HG02642 (cell line): ENCODE results near the gene COL27A1.
"Not testable (repeated sequence)": the region's sequence is repeated elsewhere in the genome, so short reads cannot be mapped to it uniquely, and the experiment has no call there.

ENCODE experiments used
- ATAC-seq: cut with Tn5 transposase; IDR thresholded peaks from one replicate; pipeline ENCODE4 v1.9.1; 2021; ENCODE audit warnings: mild to moderate bottlenecking; ENCODE audit not compliant: unreplicated experiment, poor library complexity

COL27A1 gene

GRCh38 chr9:114178756-114179450 lies 23.6 kb downstream of the COL27A1 start:
- ATAC-seq = no peak

DNA sequence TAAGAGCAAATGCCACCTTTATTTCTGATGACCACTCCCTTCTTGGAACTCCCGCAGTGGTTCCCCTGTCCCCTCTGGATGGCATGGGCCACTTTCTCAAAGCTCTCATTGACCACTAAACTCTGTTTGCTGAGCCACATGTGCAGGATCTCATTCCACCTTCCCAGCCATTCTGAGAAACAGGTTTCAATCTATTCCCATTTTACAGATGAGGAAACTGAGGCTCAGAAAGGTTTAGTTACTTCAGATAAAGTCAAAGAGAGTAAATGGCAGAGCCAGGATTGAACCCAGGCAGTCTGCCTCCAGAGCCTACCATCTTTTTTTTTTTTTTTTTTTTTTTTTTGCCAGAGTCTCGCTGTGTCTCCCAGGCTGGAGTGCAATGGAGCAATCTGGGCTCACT lies 24.2 kb downstream of the COL27A1 start:
- ATAC-seq = no peak

GRCh38 chr9:114180696-114181606 lies 25.6 kb downstream of the COL27A1 start:
- ATAC-seq = no peak

DNA sequence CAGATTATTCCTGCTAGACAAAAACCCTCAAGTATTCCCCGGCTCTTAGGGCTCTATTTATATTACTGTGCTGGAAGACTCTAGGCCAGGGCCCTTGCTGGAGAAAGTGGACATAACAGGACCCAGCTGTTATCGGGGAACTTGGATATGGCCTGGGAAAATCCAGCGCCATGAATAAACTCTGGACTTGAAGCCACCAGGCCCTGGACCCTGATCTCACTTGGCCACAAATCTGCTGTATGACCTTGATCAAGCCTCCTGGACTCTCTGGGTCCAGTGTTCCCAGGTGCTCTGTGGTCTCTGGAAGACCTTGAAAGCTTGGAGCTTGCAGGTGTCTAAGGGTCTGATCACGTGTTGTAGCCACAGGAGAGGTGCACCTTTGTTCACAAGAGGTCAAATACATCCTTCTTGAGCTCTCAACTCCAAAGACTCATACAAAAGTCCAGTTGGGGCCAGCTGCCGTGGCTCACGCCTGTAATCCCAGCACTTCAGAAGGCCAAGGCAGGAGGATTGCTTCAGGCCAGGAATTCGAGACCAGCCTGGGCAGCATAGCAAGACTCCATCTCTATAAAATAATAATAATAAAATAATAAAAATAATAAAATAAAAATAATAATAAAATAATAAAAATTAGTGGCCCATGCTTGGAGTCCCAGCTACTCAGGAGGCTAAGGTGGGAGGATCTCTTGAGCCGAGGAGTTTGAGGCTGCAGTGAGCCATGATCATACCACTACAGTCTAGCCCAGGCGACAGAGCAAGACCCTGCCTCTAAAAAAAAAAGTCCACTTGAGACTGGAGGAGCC lies 26.5 kb downstream of the COL27A1 start:
- ATAC-seq = no peak

DNA sequence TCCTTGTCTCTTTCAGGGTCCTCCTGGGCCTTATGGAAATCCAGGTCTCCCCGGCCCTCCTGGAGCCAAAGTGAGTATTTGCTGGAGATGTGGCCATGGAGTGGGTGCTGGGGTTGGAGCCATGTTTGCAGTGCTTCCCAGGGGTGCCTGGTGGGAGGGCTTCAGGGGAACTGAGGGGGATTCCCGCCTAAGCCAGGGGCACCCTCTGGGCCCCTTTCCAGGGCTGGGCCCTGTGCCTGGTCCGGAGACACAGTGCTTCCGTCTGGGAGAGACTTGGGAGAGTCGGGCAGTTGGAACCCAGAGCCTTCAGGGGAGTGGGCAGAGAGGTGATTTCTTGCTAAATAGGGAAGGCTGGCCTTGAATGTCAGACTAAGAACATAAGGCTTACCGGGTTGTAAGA lies 27.7 kb downstream of the COL27A1 start:
- no peak for ATAC-seq

DNA sequence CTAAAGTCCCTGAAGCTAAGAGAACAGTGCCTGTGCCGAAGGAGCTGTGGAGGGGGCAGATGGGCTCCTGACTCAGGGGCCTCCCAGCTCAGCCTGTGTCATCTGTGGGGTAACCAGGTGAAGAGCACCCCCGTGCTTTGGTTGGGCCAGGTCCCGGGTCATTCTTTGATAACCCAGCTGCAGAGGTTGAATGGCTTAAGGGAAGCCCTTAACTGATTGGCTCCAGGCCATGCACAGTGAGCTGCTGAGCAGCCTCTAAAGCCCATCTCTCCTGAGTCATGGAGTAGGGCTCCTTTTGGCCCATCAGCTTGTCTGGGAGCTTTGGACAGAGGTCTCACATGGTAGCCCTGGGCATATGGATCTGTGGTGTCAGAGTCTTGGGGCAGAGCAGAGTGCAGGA lies 28.7 kb downstream of the COL27A1 start:
- ATAC-seq = no peak

GRCh38 chr9:114184866-114185265 lies 29.5 kb downstream of the COL27A1 start:
- no peak for ATAC-seq

DNA sequence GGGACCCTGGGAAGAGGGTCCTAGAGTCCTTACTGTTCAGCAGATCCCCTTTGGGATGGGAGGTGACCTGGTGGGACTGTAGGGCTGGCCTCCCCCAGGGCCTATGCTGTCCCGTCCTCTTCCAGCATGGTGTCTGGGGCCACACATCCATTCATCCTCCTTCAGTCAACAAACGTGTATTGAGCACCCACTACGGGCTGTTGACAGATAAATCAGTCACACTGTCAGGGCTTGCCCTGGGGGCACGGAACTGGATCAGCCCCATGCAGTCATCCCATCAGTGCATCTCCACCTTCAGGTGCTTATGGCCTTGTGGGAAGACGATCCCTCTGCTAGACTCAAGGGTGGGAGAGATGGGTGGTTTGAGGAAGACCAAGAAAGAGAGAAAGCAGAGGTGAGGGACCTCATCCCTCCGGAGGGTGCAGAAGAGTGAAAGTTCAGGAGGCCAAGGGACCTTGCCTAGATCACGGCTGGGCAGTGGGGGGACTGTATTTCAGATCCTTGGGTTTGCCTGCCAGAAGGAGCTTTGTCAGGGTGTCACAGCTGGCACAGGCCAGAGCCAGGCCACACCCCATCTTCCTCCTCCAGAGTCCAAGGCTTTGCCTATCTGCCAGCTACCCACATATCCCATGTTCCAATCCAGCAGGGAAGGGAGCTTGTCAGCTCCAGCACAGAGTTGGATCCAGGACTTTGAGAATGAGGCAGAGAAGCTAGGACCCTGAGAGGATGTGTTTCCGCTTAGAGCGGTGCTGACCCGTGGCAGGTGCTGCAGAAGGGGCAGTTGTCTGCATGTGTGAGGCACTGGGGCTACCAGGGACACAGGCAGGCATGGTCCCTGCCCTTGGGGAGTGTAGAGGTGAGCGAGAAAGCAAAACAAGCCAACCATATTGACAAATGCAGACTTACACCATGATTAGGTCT lies 30.5 kb downstream of the COL27A1 start:
- ATAC-seq = no peak

GRCh38 chr9:114186605-114187289 lies 31.4 kb downstream of the COL27A1 start:
- ATAC-seq = no peak

DNA sequence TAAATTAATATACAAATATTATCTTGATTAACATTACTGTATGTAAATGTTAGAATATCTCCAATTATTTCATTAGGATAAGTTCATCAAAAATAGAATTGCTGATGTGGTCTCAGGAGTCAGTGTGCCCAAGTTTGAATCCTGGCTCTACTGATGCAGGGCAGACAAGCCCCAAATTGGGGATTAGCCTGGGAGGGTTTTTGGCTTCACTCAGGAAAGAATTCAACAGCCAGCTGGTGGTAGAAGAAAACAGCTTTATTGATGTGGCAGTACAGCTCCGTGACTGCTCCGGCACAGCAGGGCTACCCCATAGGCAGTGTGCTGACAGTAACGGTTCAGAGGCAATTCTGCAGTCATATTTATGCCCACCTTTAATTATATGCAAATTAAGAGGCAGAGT lies 32.5 kb downstream of the COL27A1 start:
- ATAC-seq = no peak

DNA sequence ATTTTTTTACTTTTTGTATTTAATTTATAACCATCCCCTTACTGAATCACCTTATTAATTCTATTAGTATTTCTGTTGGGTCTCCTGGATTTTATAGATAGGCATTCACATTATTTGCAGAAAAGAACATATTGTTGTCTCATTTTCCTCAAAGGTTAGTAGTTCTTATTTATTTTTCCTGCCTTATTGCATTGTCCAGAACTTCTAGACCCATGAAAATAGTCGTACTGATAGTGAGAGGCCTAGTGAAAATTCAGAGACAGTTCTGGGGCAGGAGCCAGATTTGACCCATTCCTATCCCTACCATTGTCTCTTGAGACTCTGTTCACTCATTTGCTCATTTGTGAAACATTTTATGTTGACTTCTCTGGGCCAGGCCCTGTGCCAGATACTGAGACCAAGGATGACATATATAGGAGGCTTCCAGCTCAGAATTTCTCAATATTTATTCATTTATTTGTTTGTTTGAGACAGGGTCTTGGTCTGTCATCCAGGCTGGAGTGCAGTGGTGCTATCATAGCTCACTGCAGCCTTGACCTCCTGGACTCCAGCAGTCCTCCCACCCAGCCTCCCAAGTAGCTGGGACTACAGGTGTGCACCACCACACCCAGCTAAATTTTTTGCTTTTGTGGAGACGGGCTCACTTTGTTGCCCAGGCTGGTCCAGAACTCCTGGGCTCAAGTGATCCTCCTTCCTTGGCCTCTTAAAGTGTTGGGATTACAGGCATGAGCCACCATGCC lies 34.7 kb downstream of the COL27A1 start:
- no peak for ATAC-seq

- no peak for ATAC-seq
These were observed 35.2 kb downstream of the COL27A1 start for GRCh38 chr9:114190563-114190905.

DNA sequence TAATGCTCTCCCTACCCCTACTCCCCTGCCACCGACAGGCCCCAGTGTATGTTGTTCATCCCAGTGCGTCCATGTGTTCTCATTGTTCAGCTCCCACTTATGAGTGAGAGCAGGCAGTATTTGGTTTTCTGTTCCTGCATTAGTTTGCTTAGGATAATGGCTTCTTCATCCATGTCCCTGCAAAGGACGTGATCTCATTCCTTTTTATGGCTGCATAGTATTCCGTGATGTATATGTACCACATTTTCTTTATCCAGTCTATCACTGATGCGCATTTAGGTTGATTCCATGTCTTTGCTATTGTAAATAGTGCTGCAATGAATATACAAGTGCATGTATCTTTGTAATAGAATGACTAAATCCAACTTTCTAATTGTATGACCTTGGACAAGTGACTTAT lies 36.1 kb downstream of the COL27A1 start:
- not testable (repeated sequence) for ATAC-seq

- no peak for ATAC-seq
These were observed 37.2 kb downstream of the COL27A1 start for GRCh38 chr9:114192539-114192938.

DNA sequence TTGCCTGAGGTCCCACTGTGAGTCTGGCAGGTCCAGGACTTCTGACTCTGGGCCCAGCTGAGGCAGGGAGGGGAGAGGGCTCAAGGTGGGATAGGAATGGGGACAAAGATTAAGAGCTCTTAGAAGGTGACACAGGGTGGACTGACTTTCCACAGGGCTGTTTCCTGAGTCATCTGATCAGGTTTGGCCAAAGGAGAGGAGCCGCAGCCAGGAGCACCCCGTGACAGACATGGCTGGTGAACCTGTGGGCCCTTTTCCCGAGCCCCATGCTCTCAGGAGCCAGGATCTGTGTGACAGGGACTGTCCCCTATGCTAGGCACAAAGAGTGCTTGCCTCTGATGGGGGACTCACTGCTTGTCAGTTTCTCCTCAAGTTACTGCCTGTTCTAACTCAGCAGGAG lies 37.8 kb downstream of the COL27A1 start:
- ATAC-seq = no peak

GRCh38 chr9:114196117-114196516 lies 40.8 kb downstream of the COL27A1 start:
- ATAC-seq = no peak

DNA sequence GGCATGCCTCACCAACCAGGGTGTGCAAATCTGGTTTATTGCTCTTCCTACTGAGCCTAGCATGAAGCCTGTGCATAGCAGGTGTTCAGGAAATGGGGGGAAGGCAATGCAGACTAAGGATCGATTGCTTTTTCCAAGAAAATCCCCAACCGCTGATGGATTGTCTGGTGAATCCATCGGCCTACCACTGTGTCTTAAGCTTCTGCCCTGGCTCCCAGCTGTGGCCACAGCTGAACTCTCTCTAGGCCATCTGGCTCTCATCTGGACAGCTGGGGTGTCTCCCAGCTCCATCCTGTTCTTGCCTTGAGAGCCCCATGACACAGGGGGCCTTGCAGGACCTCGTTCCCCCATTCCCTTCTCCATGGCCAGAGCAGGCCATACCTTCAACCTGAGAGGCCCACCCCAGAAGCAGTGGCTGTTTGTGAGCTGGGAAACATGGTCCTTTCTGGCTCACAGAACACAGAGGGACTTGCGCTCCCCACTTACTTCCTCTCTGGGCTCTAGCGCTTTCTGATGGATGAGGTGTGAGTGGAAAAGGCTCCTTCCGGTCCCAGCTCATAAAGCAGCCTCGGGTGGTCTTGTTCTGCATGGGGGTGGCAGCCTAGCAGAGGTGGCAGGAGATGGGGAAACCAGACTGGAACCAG lies 41.8 kb downstream of the COL27A1 start:
- ATAC-seq = no peak
